Suppressor macrophage treated with lipopolysaccharide for 4 hours (primary cell): ENCODE measurements around the gene LRPAP1.
"Not testable (repeated sequence)": the region's sequence is repeated elsewhere in the genome, so short reads cannot be mapped to it uniquely, and the experiment has no call there.

Experiments used
- DNase-seq: peaks from one replicate; pipeline ENCODE4 v3.0.0-alpha.2; 2020

The LRPAP1 gene, protein sequence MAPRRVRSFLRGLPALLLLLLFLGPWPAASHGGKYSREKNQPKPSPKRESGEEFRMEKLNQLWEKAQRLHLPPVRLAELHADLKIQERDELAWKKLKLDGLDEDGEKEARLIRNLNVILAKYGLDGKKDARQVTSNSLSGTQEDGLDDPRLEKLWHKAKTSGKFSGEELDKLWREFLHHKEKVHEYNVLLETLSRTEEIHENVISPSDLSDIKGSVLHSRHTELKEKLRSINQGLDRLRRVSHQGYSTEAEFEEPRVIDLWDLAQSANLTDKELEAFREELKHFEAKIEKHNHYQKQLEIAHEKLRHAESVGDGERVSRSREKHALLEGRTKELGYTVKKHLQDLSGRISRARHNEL

DNA sequence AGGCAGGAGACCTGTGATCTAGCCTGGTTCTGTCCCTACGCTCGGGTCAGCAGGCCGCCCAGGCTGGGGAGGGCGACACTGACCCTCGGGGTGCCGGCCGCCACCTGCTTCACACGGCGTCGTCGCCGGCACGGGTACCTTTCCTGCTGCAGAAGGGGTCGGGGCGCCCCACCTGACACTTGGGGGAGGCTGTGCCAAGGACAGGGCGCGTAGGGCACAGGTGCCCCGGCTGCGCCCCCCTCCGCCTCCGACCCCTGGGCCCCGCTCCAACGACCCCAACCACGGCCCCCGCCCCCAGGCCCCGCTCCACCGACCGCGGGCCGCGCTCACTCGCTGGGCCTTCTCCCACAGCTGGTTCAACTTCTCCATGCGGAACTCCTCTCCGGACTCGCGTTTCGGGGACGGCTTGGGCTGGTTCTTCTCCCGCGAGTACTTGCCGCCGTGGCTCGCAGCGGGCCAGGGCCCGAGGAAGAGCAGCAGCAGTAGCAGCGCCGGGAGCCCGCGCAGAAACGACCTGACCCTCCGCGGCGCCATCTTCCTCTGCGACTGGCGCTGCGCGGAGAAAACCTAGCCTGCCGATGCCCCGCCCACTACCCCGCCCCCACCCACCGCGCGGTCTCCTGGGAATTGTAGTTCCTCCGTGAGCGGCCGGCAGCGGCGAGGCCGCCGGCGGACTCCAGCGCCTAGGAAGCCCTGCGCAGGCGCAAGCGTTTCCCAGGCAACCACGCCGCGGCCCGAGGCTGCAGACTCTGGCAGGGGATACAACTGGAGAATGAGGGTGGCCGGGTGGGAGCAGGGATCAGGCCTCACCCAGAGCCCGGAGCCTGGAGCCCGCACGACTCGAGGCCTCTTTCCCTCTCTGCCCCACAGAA lies at the start of gene LRPAP1:
LRPAP1 (minus strand) TSS at position 544 of the 872 bp plus-strand sequence; CDS start at position 534, 10 bp downstream.
- peak; percentile 95 for DNase-seq

DNA sequence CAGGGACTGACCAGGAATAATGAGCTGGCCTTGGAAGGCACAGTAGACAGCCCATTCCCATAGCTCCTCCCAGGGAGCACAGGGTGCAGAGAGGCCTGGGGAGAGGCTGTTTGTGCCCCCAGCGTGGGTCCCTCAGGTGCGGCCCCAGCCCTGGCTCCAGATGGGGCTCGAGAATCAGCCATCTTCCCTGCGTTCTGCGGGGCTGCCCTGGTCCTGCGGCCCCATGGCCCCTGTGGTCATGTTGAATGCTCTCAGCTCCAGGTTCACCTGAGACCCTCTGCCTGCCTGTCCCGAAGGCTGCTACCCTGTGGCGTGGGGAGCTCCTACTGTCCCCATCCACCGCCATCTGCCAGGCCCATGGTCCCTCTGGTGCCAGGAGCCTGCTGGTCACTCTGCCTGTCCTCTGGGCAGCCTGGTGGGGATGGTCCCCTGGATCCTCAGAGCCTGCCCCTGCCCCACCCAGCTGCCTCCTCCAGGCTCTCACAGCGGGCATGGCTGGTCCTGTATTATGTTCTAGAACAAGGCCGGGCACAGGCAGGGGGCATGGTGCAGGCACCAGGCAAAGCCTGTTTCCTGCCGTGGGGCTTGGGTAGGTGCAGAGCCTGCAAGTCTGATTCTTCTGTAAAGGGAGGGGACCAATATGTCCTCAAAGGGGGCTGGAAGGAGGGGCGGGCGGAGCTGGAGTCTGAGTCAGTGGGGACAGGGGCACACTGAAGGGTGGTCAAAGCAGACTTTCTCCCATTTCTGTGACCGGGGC lies 49.3 kb upstream of the LRPAP1 start:
- DNase-seq: not testable (repeated sequence)

- not testable (repeated sequence) for DNase-seq
These were observed 48.6 kb upstream of the LRPAP1 start for GRCh38 chr4:3580859-3581258.

DNA sequence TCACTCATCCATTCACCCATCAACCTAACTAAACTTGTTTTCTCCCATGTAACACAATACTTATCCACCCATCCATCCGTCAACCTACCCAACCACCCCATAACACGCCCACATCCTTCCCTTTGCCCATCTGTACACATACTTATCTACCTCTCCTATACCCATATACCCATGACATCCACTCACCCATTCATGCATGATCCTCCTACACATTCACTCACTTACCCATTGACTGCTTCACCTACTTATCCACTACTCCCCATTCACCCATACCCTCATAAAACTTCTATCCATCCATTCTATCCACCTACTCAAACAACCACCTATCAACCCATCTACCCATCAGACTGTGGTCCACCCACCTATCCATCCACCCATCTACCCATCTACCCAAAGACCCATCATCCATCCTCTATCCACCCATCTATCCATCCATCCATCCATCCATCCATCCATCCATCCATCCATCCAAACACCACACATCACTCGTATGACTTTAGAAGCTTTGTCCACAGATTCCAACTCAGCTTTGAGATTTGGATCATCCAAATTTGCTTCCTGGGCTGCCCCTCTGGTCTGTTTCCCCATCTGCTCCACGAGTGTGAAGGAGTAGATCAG lies 46.4 kb upstream of the LRPAP1 start:
- not testable (repeated sequence) for DNase-seq

DNA sequence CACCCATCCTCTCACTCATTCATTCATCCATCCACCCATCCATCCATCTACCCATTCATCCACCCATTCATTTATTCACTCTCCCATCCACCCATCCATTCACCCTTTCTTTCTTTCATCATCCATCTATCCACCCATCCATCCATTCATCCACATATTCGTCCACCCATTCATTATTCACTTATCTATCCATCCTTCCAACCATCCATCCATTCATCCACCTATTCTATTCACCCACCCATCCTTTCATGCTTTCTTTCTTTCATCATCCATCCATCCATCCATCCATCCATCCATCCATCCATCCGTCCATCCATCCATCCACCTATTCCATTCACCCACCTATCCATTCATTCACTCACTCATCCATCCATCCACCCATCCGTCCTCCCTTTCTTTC lies 45.8 kb upstream of the LRPAP1 start:
- DNase-seq: not testable (repeated sequence)

- not testable (repeated sequence) for DNase-seq
These were observed 45.1 kb upstream of the LRPAP1 start for GRCh38 chr4:3577208-3577892.

GRCh38 chr4:3576533-3577207 lies 44.4 kb upstream of the LRPAP1 start:
- not testable (repeated sequence) for DNase-seq

DNA sequence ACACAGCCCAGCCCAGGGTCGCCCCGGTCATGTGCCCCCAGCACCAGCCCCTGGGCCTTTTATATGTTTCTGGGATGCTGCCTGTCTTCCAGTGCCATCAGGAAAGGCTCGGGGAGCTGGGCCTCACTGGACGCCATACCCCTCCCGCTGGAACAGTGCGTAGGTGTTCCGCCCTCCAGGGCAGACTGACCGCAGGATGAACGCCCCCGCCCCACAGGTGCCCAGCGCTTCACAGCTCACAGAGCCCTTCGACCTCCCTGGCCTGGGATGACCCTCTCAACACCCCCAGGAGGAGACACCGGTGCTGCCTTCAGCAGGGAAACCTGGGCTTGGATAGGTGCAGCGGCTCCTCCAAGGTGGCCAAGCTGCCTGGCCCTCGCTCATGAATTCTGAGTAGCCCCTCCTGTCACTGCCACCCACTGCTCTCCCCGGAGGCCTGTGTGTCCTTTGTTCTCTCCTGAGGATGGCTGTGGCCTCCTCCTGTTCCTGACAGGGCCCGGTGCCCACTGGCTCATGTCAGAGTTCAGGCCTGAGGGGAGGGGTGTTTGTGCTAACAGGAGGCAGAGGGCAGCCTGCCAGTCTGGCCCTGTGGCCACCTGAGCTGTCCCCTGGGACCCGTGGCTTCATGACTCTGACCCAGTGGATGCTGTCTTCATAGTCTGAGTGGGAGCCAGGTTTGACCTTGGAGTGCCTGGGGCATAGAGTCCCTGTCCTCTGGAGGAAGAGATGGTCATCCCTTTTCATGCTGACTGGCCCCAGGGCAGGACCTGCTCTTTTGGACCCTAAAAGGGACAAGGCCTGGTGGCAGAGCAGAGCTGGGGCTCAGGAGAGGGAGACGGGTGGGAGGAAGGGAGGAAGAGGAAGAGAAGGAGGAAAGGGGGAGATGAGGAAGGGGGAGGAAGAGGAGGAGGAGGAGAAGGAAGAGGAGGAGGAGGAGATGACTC lies 43.5 kb upstream of the LRPAP1 start:
- not testable (repeated sequence) for DNase-seq

- not testable (repeated sequence) for DNase-seq
These were observed 42.6 kb upstream of the LRPAP1 start for GRCh38 chr4:3574865-3575264.

DNA sequence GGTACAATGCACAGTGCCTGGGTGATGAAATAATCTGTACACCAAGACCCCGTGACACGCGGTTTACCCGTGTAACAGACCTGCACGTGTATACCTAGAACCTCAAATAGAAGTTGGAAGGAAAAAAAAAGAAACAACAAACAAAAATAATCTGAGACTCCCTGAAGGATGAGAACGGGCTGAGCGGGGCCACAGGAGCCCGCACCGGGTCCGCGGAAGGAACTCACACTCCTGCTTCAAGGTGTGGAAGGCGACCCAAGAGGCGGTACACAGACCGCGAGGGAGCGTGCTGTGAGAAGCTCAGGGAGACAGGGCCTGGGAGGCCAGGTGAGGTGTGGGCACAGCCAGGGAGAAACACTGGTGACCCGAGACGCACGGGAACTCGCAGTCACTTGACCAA lies 42.1 kb upstream of the LRPAP1 start:
- not testable (repeated sequence) for DNase-seq

- no peak for DNase-seq
These were observed 40.9 kb upstream of the LRPAP1 start for GRCh38 chr4:3573131-3573530.

DNA sequence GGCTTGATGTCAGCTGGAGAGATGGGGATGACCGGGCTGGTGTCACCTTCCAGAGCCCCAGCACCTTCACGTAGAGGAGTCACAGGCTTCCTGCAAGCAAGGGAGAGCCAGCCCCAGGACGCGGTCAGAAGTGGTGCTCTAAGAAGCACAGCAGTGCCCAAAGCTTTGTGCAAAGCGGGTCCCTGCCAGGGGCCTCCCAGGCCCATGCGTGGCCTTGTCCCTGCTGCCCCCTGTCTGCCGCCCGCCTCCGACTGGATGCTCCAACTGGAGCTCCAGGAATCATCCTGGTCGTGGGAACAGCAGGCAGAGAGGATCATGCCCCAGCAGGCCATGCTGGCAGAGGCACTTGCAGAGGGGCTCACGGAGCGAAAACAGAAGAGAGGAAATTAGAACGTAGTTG lies 40.1 kb upstream of the LRPAP1 start:
- no peak for DNase-seq

- no peak for DNase-seq
These were observed 39.7 kb upstream of the LRPAP1 start for GRCh38 chr4:3571921-3572320.

- DNase-seq: not testable (repeated sequence)
These were observed 38.7 kb upstream of the LRPAP1 start for GRCh38 chr4:3570923-3571322.

DNA sequence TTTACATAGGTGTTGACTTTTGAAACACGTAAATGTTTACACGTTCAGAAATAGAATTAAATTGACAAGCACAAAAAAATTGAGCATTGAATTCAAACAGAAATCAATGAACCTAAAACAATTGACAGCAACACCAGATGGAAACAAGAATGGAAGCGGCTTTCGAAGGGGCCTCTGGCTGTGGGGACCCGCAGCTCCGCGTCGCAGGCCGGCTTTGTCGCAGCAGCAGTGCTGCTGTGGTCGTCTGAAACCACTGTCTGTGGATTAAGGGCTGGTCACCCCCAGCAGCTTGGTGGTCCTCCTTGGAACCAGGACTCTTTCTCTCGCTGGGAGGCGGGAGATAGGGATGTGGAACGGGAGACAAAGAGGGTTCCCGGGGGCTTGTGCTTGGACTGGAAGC lies 37.4 kb upstream of the LRPAP1 start:
- DNase-seq: not testable (repeated sequence)

DNA sequence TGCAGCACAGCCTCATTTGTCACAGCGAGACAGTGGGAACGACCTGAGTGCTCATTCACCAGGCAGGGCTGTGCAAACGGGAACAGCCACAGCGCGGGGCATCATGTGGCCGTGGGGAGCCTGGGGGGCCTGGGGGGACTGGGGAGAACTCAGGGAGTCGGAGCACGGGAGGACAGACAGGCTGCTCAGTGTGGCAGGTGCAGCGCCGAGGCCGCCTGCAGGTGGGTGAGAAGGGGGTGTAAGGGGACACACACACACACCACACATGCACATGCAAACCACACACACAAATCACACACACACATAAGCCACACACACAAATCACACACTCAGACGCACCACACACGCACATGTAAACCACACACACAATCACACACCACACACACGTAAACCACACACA lies 34.5 kb upstream of the LRPAP1 start:
- not testable (repeated sequence) for DNase-seq

GRCh38 chr4:3566301-3566700 lies 34.1 kb upstream of the LRPAP1 start:
- not testable (repeated sequence) for DNase-seq

DNA sequence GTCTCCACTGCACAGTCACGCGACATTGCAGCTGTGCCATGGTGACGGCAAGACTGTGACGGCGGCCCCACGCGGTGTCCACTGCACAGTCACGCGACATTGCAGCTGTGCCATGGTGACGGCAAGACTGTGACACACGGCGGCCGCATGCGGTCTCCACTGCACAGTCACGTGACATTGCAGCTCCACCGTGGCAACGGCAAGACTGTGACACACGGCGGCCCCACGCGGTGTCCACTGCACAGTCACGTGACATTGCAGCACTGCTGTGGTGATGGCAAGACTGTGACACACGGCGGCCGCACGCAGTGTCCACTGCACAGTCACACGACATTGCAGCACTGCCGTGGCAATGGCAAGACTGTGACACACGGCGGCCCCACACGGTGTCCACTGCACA lies 32.7 kb upstream of the LRPAP1 start:
- DNase-seq: not testable (repeated sequence)

GRCh38 chr4:3563403-3563802 lies 31.2 kb upstream of the LRPAP1 start:
- DNase-seq: no peak

DNA sequence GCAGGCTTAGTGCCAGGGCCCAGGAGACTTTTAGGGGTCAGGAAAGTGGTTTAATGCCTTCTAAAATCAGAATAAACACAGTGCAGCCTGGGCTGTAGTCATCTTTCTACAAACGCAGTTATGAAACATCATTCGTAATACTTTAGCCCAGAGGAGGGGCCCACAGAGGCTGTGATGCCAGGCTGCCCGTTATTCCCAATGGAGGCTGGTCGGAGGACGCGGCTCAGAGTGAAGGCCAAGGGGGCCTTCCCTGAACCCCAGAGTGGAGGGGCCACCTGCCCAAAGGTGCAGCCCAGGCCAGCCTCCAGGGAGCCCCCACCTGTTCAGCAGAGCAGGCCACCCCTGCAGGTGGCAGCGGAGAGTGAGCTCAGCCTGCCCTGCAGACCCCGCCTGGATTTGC lies 29.9 kb upstream of the LRPAP1 start:
- DNase-seq: not testable (repeated sequence)
